ENCODE results near the gene TMEM41B.

DNA sequence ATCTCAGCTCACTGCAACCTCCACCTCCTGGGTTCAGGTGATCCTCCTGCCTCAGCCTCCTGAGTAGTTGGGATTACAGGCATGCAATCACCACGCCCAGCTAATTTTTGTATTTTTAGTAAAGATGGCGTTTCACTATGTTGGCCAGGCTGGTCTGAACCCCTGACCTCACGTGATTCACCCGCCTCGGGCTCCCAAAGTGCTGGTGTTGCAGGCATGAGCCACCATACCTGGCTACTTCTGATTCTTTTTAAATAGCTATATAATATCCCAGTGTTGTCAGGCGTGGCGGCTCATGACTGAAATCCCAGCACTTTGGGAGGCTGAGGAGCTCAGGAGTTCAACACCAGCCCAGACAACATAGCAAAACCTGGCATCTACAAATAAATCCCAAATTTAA lies 20.7 kb downstream of the TMEM41B start:
- TF ChIP-seq GATA2 (IDR thresholded peaks at IDR 0.05; ENCODE audit: low read depth, low read length) (no peak), GATA3 (IDR thresholded peaks at IDR 0.05; ENCODE audit: low read depth, low read length) (no peak)
